Measurements from ENCODE around the gene GYG2.

The GYG2 gene

DNA sequence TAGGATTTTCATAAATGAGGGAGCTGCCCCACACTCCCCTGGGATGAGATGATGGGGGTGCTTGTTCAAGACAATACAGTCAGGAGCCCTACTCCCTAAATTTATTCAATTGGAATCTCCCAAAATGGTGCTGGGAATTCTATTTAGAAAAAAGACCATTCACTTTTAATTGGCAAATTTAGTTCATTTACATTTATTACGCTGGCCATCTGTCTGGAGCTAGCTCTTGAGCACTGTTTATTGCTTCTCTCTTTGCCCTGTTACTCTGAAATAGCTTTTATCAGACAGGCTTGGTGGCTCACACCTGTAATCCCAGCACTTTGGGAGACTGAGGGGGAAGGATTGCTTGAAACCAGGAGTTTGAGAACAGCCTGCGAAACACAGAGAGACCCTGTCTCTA lies 102.4 kb downstream of the GYG2 start:
- H3K4me3 Mint-ChIP-seq, result no peak overlapping the region
- ATAC-seq (replicated peaks; ENCODE audit: extremely low read depth, poor library complexity, severe bottlenecking) (no peak), DNase-seq (ENCODE audit: low spot score in 2 of 2) (no peak)
- H3K27me3 Mint-ChIP-seq, result peaks cover 8% of the 10 kb centered on the region
- no peak overlapping the region for H3K27ac Mint-ChIP-seq (ENCODE audit: low read depth)
- H3K36me3 Mint-ChIP-seq (ENCODE audit: insufficient read depth), result peaks cover 2% of the 10 kb centered on the region
- H3K4me1 Mint-ChIP-seq, result no peaks in the 10 kb centered on the region
- H3K9me3 Mint-ChIP-seq, result no peaks in the 10 kb centered on the region

DNA sequence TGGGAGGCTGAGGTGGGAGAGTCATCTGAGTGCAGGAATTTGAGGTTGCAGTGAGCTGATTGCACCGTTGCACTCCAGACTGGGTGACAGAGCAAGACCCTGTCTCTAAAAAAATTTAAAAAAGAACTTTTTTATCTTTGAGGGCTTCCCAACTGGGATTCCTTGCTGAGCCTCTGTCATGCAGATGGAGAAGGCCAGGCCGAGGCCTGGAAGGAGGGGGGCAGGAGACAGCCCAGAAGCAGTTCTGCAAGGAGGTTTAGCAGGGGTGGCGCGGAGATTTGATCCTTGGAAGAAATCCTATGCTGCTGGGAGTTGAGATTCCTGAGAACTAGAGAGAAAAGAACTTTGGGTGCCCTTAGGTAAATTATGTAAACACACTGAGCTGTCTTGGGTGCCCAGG lies 102.9 kb downstream of the GYG2 start:
- no peaks in the 10 kb centered on the region for H3K9me3 Mint-ChIP-seq
- no peak overlapping the region for H3K4me3 Mint-ChIP-seq
- peaks cover 2% of the 10 kb centered on the region for H3K36me3 Mint-ChIP-seq (ENCODE audit: insufficient read depth)
- no peak overlapping the region for H3K27ac Mint-ChIP-seq (ENCODE audit: low read depth)
- DNase-seq (ENCODE audit: low spot score in 2 of 2) (no peak), ATAC-seq (replicated peaks; ENCODE audit: extremely low read depth, poor library complexity, severe bottlenecking) (no peak)
- H3K27me3 Mint-ChIP-seq, result peaks cover 8% of the 10 kb centered on the region
- H3K4me1 Mint-ChIP-seq, result no peaks in the 10 kb centered on the region
